Measurements from ENCODE around the gene TRIM27.
"Not testable (repeated sequence)": the region's sequence is repeated elsewhere in the genome, so short reads cannot be mapped to it uniquely, and the experiment has no call there.

Gene TRIM27

GRCh38 chr6:28895131-28895812 is 28.5 kb downstream of the TRIM27 start:
- peak; percentile 71 to 93 for DNase-seq

GRCh38 chr6:28893172-28893799 is 30.5 kb downstream of the TRIM27 start:
- DNase-seq = no peak

- DNase-seq = no peak
These were observed 31.3 kb downstream of the TRIM27 start for GRCh38 chr6:28892525-28892924.

- DNase-seq = no peak
These were observed 35.8 kb downstream of the TRIM27 start for GRCh38 chr6:28887796-28888496.

- no peak for DNase-seq
These were observed 37.7 kb downstream of the TRIM27 start for GRCh38 chr6:28886079-28886439.

- DNase-seq = no peak
These were observed 39.2 kb downstream of the TRIM27 start for GRCh38 chr6:28884423-28885131.

- DNase-seq = peak; percentile 45 to 62
These were observed 42.6 kb downstream of the TRIM27 start for GRCh38 chr6:28880894-28881780.

- DNase-seq = no peak
These were observed 43.3 kb downstream of the TRIM27 start for GRCh38 chr6:28880519-28880893.

GRCh38 chr6:28876710-28877109 is 47.1 kb downstream of the TRIM27 start:
- DNase-seq = no peak

GRCh38 chr6:28875191-28875747 is 48.5 kb downstream of the TRIM27 start:
- no peak for DNase-seq

GRCh38 chr6:28872157-28872817 is 51.5 kb downstream of the TRIM27 start:
- not testable (repeated sequence) for DNase-seq

GRCh38 chr6:28871335-28872156 is 52.2 kb downstream of the TRIM27 start:
- DNase-seq = no peak

GRCh38 chr6:28868873-28869272 is 54.9 kb downstream of the TRIM27 start:
- DNase-seq = no peak

- no peak for DNase-seq
These were observed 56.7 kb downstream of the TRIM27 start for GRCh38 chr6:28867086-28867409.

GRCh38 chr6:28866205-28867085 is 57.3 kb downstream of the TRIM27 start:
- peak in 1 of 2 donors; percentile 61 for DNase-seq

- no peak for DNase-seq
These were observed 58.2 kb downstream of the TRIM27 start for GRCh38 chr6:28865401-28866204.

GRCh38 chr6:28864326-28864923 is 59.4 kb downstream of the TRIM27 start:
- DNase-seq = peak in 1 of 2 donors; percentile 62

GRCh38 chr6:28863604-28864325 is 60.0 kb downstream of the TRIM27 start:
- peak; percentile 69 to 73 for DNase-seq
